ENCODE data around the gene MITF.

MITF gene

DNA sequence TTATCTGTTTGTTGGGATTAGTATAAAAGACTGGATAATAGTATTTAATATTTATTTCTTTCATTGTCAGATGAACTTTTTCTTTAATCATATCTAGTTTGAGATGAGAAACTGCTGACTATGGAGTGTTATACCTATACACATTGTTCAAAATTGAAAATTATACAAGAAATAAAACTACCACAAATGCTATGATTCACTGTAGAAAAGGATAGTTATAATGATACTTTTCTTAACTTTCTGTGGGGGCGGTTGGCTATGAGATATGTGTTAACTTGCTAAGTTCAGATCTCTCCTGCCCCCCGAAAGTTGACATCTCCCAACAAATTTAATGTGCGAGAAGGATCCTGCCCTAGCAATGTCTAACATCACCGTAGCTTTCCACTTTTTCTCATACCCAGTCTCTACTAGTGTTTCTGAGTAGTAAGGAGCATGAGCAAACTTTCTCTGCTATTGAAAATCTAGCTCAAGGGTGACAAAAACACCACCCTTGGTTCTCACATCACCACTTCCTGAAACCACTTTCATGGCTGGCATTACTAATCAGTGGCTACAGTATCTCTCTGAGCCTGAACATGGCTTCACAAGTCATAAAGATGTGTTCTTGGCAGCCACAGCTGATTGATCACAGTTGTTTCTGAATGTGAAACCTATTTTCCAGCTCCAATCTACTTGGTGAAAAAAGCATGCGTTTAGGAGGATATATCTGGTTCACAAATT lies 244.4 kb downstream of the MITF start:
- no peak for DNase-seq

DNA sequence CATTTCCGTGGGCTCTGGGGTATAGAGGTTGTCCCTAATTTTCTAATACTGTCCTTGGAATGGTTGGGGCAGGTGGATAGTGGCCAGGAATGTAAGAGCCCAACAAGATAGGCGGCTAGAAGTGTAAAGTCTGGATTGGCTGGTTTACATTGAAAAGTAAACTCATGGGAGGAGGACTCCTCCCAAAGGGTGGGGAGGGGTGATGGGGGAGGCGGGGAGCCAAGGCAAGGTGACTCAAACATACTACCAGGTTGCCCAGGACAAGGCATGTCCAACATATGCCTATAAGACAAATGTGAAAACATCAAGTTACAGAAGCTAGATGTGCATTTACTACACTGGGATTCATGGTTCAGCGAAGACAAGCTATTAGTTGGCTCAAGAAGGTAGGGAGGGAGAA lies 246.0 kb downstream of the MITF start:
- no peak for DNase-seq

DNA sequence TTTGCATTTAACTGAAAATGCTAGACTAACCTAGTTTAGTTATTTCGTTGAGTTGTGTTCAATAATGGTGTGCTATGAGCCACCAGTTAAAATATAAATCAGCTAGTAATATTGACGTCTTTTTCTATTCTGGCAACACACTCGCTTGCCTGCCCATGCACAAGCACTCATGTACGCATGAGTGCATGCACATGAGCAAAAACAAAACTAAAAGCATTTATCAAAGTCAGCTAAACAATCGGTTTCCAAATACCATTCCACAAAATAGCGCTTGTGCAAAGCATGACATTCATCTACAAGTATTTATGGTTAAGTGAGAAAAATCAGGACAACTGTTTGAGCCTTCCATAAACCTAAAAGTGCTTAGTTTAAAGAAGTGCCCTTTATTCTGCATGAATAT lies 247.2 kb downstream of the MITF start:
- DNase-seq: no peak

DNA sequence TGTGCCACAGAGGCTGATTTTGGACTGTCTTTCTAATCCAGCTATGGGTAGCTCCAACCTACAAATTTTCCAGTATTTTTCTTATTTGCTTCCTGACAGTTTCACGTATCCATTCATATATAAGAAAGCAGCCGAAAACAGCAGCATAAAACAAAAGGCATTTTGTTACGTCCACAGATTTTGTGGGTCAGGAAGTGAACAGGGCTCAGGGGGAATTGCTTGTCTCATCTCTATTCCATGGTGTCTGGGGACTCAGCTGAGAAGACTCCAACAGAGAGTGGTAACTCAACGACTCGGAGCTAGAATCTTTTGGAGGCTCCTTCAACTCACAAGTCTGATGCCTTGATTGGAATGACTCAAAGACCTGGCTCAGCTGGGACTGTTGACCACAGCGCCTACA lies 248.6 kb downstream of the MITF start:
- no peak for DNase-seq

DNA sequence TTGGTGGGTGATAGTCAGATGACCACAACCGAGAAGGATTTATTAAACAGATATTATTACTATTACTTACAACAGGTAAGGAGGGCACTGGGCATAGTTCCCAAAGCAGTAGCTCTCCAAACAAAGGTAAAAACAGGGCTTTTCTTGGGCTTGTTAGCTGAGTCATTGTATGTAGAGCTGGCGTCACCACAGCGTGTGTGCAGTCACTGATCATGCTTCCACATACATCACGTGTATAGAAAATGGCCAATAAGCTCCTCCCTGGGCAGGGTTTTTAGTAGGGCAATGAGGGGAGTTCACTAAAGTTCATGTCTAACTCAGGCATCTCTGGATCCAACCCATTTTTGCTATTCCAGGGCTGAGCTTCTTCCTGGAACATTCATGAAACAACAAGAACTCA lies 254.5 kb downstream of the MITF start:
- no peak for DNase-seq

DNA sequence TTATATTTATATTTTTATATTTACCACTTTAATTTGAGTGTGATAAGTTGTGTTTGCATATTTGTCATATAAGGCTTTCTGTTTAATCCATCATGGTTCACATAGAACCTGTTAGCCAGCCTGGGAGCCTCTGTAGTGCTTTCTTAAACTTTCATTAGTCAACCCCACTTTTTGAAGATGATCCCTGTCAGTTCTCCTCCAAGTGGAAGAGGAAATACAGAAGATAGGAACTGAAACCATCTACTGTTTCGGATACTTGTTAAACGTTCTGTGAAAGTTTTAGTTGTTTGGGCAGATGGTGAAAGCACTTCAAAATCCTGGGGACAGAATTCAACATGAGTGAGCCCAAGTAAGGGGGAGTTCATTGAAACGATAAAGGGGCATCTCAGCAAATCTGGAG lies 255.7 kb downstream of the MITF start:
- DNase-seq: no peak

DNA sequence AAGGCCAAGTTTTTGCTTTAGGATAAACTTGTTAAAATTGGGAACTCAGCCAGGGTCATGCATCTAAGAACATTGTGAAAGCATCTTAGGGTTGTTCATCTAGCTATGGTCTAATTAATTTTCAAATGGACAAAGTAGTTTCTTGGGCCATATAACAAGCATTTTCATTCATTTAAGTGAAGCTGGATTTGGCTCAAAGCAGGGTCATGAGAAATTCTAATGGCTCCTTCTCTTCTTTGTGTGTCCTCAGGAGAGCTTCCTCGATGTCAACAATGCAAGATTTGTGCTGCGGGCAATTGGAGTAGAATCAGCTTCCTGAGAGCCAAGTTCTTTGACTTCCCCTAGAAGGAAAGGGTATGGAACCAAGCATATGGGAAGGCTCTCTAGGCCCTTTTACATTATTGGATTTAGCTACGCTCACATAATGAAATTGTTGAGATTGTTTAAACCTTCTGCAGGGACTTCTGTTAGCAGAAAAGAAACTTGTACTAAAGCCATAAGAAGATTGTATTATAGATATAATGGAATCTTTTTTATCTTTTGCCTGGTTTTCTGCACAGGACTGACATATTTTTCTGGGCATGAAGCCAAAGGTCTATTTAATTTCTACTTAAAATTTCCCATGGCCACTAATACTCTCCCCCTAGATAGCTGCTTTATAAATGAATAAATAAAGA lies 258.5 kb downstream of the MITF start:
- DNase-seq: no peak

DNA sequence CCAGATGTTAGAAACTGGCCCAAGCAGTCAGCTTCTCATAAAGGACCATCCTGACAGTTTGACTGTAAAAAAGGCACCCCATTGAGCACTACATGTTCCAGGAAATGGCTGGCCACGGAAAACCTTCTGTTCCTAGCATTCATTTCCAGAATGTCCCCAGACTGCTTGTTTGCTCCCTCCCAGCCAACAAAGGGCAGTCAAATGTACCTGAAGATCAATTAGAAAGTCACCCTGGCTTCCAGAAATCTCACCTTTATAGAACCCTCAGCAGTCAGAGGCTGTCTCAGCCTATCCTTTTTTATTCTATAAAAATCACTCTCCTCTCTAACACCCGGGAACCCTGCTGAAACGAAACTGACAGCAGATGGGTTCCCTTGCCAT lies 259.5 kb downstream of the MITF start:
- DNase-seq: peak; percentile 9

DNA sequence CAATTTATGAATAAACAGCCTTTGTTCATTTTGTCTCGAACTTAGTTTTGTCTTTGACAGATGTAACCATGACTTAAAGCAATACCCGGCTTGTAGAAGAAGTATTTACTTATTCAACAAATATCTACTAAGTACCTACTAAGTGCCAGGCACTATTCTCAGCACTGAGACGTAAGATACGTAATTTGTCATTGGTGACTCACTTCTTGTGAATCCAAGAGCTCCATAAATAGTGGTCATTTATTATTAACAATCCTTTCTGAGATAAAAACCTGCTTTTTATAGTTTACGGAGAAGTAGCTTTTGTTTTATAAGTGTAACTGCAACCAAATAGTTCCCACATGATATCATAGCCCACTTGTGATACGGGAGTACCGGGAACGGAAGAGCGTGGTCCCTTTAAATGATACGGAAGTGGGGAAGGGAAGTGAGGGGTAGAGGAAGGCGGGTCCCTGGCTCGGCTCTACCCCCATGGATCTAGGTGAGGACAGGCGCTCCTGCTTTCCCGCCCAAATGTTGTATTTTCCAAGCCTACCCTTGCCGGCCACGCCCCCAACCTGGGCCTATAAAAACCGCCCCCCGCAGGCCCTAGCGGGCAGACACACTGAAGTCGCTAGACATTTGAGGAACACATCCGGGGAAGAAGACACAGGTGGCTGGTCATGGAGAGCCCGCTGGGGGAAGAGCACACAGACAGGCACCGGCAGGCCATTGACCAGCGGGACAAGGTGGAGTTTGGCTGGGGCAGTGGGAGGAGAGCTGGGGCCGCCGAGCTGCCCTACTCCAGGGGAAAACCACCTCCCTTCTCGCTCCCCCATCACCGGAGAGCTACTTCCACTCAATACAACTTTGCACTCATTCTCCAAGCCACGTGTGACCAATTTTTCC lies 260.1 kb downstream of the MITF start, which contains the start of gene SAMMSON:
Gene SAMMSON, plus strand, starts transcription at position 594 of the 888 bp plus-strand sequence.
- peak; percentile 87 for DNase-seq

DNA sequence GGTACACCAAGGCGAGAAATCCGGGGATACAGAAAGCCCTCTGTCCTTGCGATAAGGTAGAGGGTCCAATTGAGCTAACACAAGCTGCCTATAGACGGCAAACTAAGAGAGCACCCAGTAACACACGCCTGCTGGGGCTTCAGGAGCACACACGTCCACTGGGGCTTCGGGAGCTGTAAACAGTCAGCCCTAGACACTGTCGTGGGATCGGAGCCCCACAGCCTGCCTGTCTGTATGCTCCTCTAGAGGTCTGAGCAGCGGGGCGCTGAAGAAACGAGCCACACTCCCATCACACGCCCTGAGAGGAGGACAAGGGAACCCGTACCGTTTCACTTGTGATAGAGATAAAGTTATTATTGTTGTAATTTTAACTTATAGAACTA lies 260.8 kb downstream of the MITF start:
- peak; percentile 37 for DNase-seq

DNA sequence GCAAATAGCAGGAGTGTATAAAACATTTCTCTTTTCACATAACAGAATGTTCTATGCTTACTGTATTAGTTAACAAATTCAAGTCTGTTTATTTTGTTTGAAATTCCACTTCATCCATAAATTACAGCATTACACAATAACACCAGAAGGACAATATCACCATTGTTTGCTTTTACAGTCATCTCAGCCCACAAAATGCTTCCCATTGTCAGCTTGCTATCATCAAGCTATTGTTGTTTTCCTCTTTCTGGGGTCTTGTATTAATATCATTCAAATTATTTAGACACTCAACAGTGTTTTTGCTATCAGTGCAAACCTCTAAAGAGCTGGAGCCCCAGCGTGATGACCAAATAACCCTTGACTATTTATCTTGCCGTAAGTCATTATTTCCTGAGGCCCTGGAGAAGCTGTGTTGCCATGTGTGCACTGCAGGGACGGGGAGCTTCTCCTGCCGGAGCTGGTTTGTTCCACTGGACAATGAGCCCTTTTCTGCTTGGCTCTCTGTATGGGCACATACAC lies 261.4 kb downstream of the MITF start:
- DNase-seq: peak; percentile 21

DNA sequence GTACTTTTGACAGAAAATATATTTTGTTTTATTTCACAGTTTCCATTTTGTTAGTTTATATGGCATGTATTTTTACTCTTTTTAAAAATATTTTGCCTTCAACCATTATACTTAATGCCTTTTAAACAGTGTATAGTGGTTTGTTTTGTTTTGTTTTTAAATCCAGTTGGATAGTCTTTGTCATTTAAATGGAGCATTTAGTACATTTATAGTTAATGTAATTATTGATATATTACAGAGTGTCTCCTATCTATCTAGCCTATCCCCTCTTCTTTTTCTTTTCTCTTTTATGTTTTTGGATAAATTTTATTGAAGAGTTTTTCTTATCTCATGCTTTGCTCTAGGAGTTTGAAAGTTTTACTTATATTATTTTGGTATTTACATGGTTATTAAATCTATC lies 263.9 kb downstream of the MITF start:
- DNase-seq: no peak

DNA sequence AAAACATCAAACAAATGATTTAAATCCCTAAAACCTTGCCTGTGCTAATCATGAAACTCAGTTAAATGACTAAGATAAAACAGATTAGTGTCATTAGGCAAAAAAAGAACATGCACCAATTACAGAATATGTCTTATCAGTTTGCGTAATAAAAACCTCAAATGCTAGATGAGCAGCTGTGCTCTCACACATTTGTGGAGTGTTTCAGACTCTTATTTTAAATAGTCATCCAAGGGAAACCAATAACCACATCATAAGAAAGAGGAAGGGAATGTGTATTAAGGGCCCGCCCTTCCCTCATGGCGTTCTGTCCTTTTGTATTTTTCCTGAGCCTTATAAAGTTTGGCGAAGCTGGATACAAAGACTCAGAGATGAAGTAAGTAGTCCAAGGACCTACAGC lies 266.8 kb downstream of the MITF start:
- DNase-seq: no peak

DNA sequence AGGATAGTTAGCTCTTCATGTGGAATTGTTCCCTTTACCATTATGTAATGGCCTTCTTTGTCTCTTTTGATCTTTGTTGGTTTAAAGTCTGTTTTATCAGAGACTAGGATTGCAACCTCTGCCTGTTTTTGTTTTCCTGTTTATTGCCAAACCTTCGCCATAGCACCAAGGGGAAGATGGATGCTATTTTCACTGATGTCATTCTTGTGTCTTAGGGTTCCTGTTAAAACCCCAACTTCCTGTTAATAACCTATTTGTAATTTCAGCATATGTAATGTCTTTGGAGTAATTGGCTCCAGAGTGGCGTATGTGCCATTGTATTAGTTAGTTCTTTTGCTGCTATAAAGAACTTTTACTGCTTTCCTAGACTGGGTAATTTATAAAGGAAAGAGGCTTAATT lies 271.1 kb downstream of the MITF start:
- no peak for DNase-seq

DNA sequence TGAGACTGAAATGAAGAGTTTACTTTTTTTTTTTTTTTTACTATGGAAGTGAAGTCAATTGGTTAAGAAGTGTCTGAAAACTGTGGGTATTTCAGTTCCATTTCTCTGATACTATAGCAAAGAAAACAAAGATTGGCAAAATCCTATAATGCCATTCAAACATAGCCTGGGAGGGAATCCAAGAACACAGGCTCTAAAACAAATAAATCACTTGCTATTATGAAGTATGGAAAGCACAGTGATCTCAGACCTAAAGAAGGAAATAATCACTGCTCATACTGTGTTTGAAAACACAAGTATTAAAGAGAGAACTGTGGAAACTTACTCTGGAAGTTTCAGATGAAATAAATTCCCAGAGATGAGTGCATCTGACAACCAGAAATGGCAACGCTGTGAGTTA lies 272.3 kb downstream of the MITF start:
- DNase-seq: no peak
